Measurements from ENCODE around the gene EFCAB8.

GRCh38 chr20:32909451-32909850, 50.7 kb downstream of the EFCAB8 start:
- TF ChIP-seq POLR2AphosphoS5 (IDR thresholded peaks at IDR 0.05; ENCODE audit: low read depth, low read length) (no peak), POLR2A (IDR thresholded peaks at IDR 0.05; ENCODE audit: low read depth, low read length) (no peak), POU2F2 (IDR thresholded peaks at IDR 0.05; ENCODE audit: low read depth, low read length) (no peak)

Data from GM12891 (cell line).